SU-DHL-6 (cell line): ENCODE measurements around the gene WDR73.

Experiments used
- H2AFZ ChIP-seq: fragments of 200-600 bp; sonication (generic); 2 replicates; pipeline ENCODE4 v1.6.1; 2014; ENCODE audit warnings: low read depth, mild to moderate bottlenecking, moderate library complexity, mixed read lengths, antibody characterized with exemption, low read length; ENCODE audit not compliant: severe bottlenecking
- H3F3A ChIP-seq: fragments of 200-600 bp; shearing (Covaris generic); 2 replicates; pipeline ENCODE4 v1.6.0; 2016; ENCODE audit warnings: antibody characterized with exemption, mild to moderate bottlenecking; ENCODE audit not compliant: insufficient read depth
- H3K27ac ChIP-seq: fragments of 200-600 bp; sonication (generic); 2 replicates; pipeline ENCODE4 v1.5.1; 2016; ENCODE audit warnings: low read depth, mild to moderate bottlenecking, low read length, moderate library complexity, mixed read lengths
- H3K27me3 ChIP-seq: fragments of 200-600 bp; sonication (generic), shearing (Covaris generic); 2 replicates; pipeline ENCODE4 v1.6.0; 2014; ENCODE audit warnings: mild to moderate bottlenecking, low read length
- H3K36me3 ChIP-seq: fragments of 200-600 bp; sonication (generic); 2 replicates; pipeline ENCODE4 v1.6.1; 2014; ENCODE audit warnings: mild to moderate bottlenecking, low read length, mixed read lengths
- H3K4me2 ChIP-seq: fragments of 300-600, 200-600 bp; shearing (Covaris generic), sonication (generic); 2 replicates; pipeline ENCODE4 v1.6.0; 2014; ENCODE audit warnings: low read length, low read depth, mild to moderate bottlenecking; ENCODE audit not compliant: poor library complexity, severe bottlenecking
- H3K4me3 ChIP-seq: fragments of 200-600 bp; sonication (generic); 2 replicates; pipeline ENCODE4 v1.5.1; 2014; ENCODE audit warnings: antibody characterized with exemption, low read length, mild to moderate bottlenecking, mixed read lengths; ENCODE audit not compliant: insufficient read depth, poor library complexity, severe bottlenecking
- H3K79me2 ChIP-seq: fragments of 200-600 bp; sonication (generic); 2 replicates; pipeline ENCODE4 v1.6.1; 2014; ENCODE audit warnings: mild to moderate bottlenecking, low read length, moderate library complexity; ENCODE audit not compliant: insufficient read depth
- H3K9ac ChIP-seq: fragments of 200-600 bp; sonication (generic); 2 replicates; pipeline ENCODE4 v1.7.0; 2014; ENCODE audit warnings: mild to moderate bottlenecking, low read length
- H3K9me2 ChIP-seq: fragments of 200-600 bp; sonication (generic); replicated peaks from 2 replicates; pipeline ENCODE4 v1.6.1; 2014; ENCODE audit warnings: low read length; ENCODE audit not compliant: insufficient read depth
- H3K9me3 ChIP-seq: fragments of 200-600 bp; sonication (generic); 2 replicates; pipeline ENCODE4 v1.6.1; 2014; ENCODE audit warnings: low read length, mixed read lengths; ENCODE audit not compliant: insufficient read depth
- H4K20me1 ChIP-seq: fragments of 200-600 bp; sonication (generic); 2 replicates; pipeline ENCODE4 v1.6.1; 2014; ENCODE audit warnings: low read depth, mild to moderate bottlenecking, antibody characterized with exemption, low read length, moderate library complexity, mixed read lengths
- EZH2phosphoT487 ChIP-seq: fragments of 200-600 bp; sonication (generic), shearing (Covaris generic); conservative IDR thresholded peaks from 2 replicates; pipeline ENCODE4 v1.6.1; 2018; ENCODE audit warnings: mild to moderate bottlenecking, antibody characterized with exemption, low read length, moderate library complexity, mixed read lengths
- TF ChIP-seq, protein P1 (sequence below): fragments of 200-600 bp; sonication (generic); IDR thresholded peaks from one replicate; pipeline ENCODE4 v1.5.1; 2017; ENCODE audit warnings: antibody characterized with exemption, mild to moderate bottlenecking, low read length, moderate library complexity; ENCODE audit not compliant: insufficient read depth, poor library complexity, severe bottlenecking

WDR73 gene

DNA sequence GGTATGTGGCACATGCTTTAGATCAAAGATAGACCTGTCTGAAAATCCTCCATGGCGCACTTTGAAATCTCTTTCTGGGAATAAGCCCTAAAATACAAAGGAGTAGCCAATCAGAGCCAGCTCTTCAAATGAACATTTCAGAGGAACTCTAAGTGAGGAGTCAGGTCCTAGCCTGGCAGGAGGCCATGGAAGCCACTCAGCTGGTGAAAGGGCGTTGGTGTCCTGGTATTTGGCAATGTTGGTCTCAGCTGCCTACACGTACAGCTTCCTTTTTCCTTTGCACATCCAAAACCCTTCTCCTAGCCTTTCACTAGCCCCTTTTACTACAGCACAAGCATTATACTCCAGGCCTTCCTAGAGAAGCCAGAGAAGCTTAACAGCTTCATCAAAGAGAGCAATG lies 5.5 kb downstream of the WDR73 start:
- Histone ChIP-seq H3K27me3 (no peaks in the 10 kb centered on the region), H3K9me2 (no peaks in the 10 kb centered on the region), H4K20me1 (no peaks in the 10 kb centered on the region), H3K79me2 (peaks cover 11% of the 10 kb centered on the region), H3K9ac (no peak overlapping the region), H3K36me3 (peaks cover 4% of the 10 kb centered on the region; the same call in 1 of the 2 replicates), H3K9me3 (no peaks in the 10 kb centered on the region), H2AFZ (no peak overlapping the region), H3K27ac (no peak overlapping the region), H3K4me3 (no peak overlapping the region), H3F3A (no peaks in the 10 kb centered on the region), H3K4me2 (no peak overlapping the region)
- TF ChIP-seq, protein P1, sequence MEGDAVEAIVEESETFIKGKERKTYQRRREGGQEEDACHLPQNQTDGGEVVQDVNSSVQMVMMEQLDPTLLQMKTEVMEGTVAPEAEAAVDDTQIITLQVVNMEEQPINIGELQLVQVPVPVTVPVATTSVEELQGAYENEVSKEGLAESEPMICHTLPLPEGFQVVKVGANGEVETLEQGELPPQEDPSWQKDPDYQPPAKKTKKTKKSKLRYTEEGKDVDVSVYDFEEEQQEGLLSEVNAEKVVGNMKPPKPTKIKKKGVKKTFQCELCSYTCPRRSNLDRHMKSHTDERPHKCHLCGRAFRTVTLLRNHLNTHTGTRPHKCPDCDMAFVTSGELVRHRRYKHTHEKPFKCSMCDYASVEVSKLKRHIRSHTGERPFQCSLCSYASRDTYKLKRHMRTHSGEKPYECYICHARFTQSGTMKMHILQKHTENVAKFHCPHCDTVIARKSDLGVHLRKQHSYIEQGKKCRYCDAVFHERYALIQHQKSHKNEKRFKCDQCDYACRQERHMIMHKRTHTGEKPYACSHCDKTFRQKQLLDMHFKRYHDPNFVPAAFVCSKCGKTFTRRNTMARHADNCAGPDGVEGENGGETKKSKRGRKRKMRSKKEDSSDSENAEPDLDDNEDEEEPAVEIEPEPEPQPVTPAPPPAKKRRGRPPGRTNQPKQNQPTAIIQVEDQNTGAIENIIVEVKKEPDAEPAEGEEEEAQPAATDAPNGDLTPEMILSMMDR = no peak
- TF ChIP-seq EZH2phosphoT487 = no peak

DNA sequence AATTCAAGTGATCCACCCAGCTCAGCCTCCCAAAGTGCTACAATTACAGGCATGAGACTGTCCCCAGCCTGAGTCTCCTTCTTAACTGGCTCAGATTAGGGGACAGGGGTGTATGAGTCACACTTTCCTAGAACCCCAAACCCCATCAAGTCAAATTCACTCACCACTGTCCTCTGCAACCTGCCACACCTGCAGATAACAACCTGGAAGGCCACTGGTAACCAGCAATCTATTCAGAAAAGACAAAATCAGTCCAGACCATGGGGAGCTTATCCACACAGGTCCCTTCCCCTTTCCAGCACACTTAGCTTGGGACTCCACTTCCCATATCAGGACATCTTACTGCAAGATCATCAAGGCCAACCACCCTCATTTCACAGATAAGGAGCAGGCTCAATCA lies 6.4 kb downstream of the WDR73 start:
- Histone ChIP-seq H3K4me3 (no peak overlapping the region), H3K79me2 (peaks cover 3% of the 10 kb centered on the region; the same call in 1 of the 2 replicates), H3K9me2 (no peaks in the 10 kb centered on the region), H3K9me3 (no peaks in the 10 kb centered on the region), H3K36me3 (peaks cover 8% of the 10 kb centered on the region; the same call in 1 of the 2 replicates), H3K4me2 (no peak overlapping the region), H3K27ac (no peak overlapping the region), H3K9ac (no peak overlapping the region), H3F3A (no peaks in the 10 kb centered on the region), H3K27me3 (no peaks in the 10 kb centered on the region), H4K20me1 (no peaks in the 10 kb centered on the region), H2AFZ (no peak overlapping the region)
- no peak for TF ChIP-seq EZH2phosphoT487
- TF ChIP-seq, protein P1 = no peak

DNA sequence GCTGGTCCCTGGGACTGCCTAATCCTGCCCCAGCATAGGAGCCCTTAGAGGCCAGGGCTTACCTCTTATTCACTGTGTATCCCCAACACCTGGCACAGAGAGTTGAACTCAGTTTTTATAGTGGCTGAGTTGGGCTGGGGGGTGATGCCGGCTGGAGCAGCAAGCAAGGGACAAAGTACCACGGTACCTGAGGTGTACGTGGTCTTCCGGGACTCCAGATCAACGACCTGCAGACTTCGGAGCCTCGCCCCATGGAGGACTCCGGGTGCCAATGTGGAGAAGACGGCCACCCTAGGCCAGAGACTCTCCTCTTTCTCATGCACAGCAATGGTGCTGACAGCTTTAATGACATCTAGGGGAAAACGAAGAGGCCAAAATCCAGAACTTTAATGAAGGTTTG lies 8.1 kb downstream of the WDR73 start:
- H3K27me3 ChIP-seq = no peaks in the 10 kb centered on the region
- no peak overlapping the region for H3K9ac ChIP-seq
- no peak overlapping the region for H3K27ac ChIP-seq
- H2AFZ ChIP-seq = no peak overlapping the region
- H3K9me2 ChIP-seq = no peaks in the 10 kb centered on the region
- H3K4me2 ChIP-seq = no peak overlapping the region
- H3K36me3 ChIP-seq = peaks cover 8% of the 10 kb centered on the region; the same call in 1 of the 2 replicates
- no peaks in the 10 kb centered on the region for H4K20me1 ChIP-seq
- no peaks in the 10 kb centered on the region for H3K79me2 ChIP-seq
- TF ChIP-seq, protein P1 = no peak
- no peaks in the 10 kb centered on the region for H3F3A ChIP-seq
- H3K9me3 ChIP-seq = no peaks in the 10 kb centered on the region
- no peak overlapping the region for H3K4me3 ChIP-seq
